ENCODE measurements around the gene ODAD2. TPM values are rescaled to one million over a fixed set of nuclear protein-coding genes. Genes with fewer than 3 reads are reported as not detected.

ODAD2 gene
- total RNA-seq, 1 experiment from 2014 or later = 3.7 TPM

- no peak for DNase-seq (ENCODE audit: low read depth)
Measured at GRCh38 chr10:27771231-27771630, 227.6 kb downstream of the ODAD2 start.

- DNase-seq (ENCODE audit: low read depth) = no peak
Measured at GRCh38 chr10:27770181-27770580, 228.7 kb downstream of the ODAD2 start.

Data from M059J (cell line).